A549 (cell line): ENCODE results near the gene C20orf96. TPM values are rescaled to one million over a fixed set of nuclear protein-coding genes. Genes with fewer than 3 reads are reported as not detected.

Experiments used
- ATAC-seq, 2 experiments: fragments of 200-7000 bp in 1 of 2; fragments of >200 bp in 1 of 2; cut with Nextera tagmentation in 1 of 2; cut with Tn5 transposase in 1 of 2; 3 replicates each; pipeline versions ENCODE4 v1.8.0 to v1.9.1; 2018 to 2020; ENCODE audit warnings: mild to moderate bottlenecking in 1 of 2, moderate library complexity in 1 of 2
- CTCF ChIA-PET: fragments of 300-600 bp; sonication (Branson Sonifier 250); formaldehyde crosslinking; extraction: SDS; loops from one replicate; lab custom pipeline; 2021; ENCODE audit warnings: antibody characterized with exemption, inconsistent platforms; lab: Yijun Ruan, JAX
- POLR2A ChIA-PET: fragments of 350-600 bp; formaldehyde crosslinking; extraction: SDS; loops from one replicate; lab custom pipeline; 2021; ENCODE audit warnings: antibody characterized with exemption, inconsistent platforms; lab: Yijun Ruan, JAX
- DNase-seq, 2 experiments: peaks; one replicate each; pipeline versions ENCODE4 v3.0.0 to v3.0.0-alpha.2; 2011 to 2016; ENCODE audit warnings: low read depth in 1 of 2, low spot score in 1 of 2
- FAIRE-seq: peaks from 2 replicates; lab custom pipeline; 2011; peaks lifted over from hg19 to GRCh38; lab: Jason Lieb, UNC
- H3K27ac ChIP-seq, 2 experiments: fragments of >200 bp; sonication (Bioruptor Twin); formaldehyde crosslinking; 3 replicates each; pipeline ENCODE4 v1.5.1; 2016 to 2017
- H3K4me1 ChIP-seq: fragments of >200 bp; sonication (Bioruptor Twin); formaldehyde crosslinking; 3 replicates; pipeline ENCODE4 v1.6.1; 2016
- H3K4me2 ChIP-seq: fragments of >200 bp; sonication (Bioruptor Twin); formaldehyde crosslinking; 3 replicates; pipeline ENCODE4 v1.6.1; 2016
- H3K4me3 ChIP-seq: fragments of >200 bp; sonication (Bioruptor Twin); formaldehyde crosslinking; 3 replicates; pipeline ENCODE4 v1.5.1; 2016
- H3K9me3 ChIP-seq: fragments of >200 bp; sonication (Bioruptor Twin); formaldehyde crosslinking; 3 replicates; pipeline ENCODE4 v1.6.1; 2016
- CBX2 ChIP-seq: fragments of 200-600 bp; sonication (generic); IDR thresholded peaks from 2 replicates; pipeline ENCODE4 v1.6.1; 2016; ENCODE audit warnings: low read depth, mild to moderate bottlenecking, borderline replicate concordance
- CBX8 ChIP-seq: fragments of 200-600 bp; sonication (generic); IDR thresholded peaks from 2 replicates; pipeline ENCODE4 v1.6.1; 2016
- CTCF ChIP-seq: fragments of >200 bp; sonication (Bioruptor Twin); formaldehyde crosslinking; IDR thresholded peaks from 3 replicates; pipeline ENCODE4 v1.5.1; 2016
- E2F6 ChIP-seq: IDR thresholded peaks from 2 replicates; pipeline ENCODE4 v1.6.1; 2012; ENCODE audit warnings: low read depth, borderline replicate concordance
- ESRRA ChIP-seq: fragments of 150-350 bp; IDR thresholded peaks from 2 replicates; pipeline ENCODE4 v1.6.1; 2014; ENCODE audit warnings: mild to moderate bottlenecking, low read length, borderline replicate concordance
- FOSB ChIP-seq: fragments of 250-450 bp; sonication (Bioruptor Pico); IDR thresholded peaks from 2 replicates; pipeline ENCODE4 v1.5.0; 2020; ENCODE audit warnings: mild to moderate bottlenecking, moderate library complexity
- FOXS1 ChIP-seq: fragments of 250-450 bp; sonication (Bioruptor Pico); IDR thresholded peaks from 2 replicates; pipeline ENCODE4 v1.5.0; 2020; ENCODE audit warnings: mild to moderate bottlenecking, moderate library complexity
- HDAC2 ChIP-seq: fragments of 200-600 bp; sonication (generic); IDR thresholded peaks from 2 replicates; pipeline ENCODE4 v1.6.1; 2016
- HES2 ChIP-seq: fragments of >200 bp; sonication (Bioruptor Twin); formaldehyde crosslinking; IDR thresholded peaks from 2 replicates; pipeline ENCODE4 v1.6.1; 2016
- HEYL ChIP-seq: fragments of 250-450 bp; sonication (Bioruptor Pico); IDR thresholded peaks from 2 replicates; pipeline ENCODE4 v1.8.0; 2021; ENCODE audit warnings: mild to moderate bottlenecking, moderate library complexity
- HOXA7 ChIP-seq: fragments of 250-450 bp; sonication (Bioruptor Pico); IDR thresholded peaks from 2 replicates; pipeline ENCODE4 v1.5.0; 2020; ENCODE audit warnings: mild to moderate bottlenecking, moderate library complexity
- HOXB13 ChIP-seq: fragments of 250-450 bp; sonication (Bioruptor Pico); IDR thresholded peaks from 2 replicates; pipeline ENCODE4 v1.5.0; 2020; ENCODE audit warnings: low read depth, mild to moderate bottlenecking, moderate library complexity
- HOXB5 ChIP-seq: fragments of 250-450 bp; sonication (Bioruptor Pico); IDR thresholded peaks from 2 replicates; pipeline ENCODE4 v1.5.0; 2020; ENCODE audit warnings: mild to moderate bottlenecking, moderate library complexity
- JUN ChIP-seq, 2 experiments: fragments of >200 bp; sonication (Bioruptor Twin); formaldehyde crosslinking; IDR thresholded peaks; 2 replicates in 1 of 2; 3 replicates in 1 of 2; pipeline ENCODE4 v1.6.1; 2016 to 2017
- MYC ChIP-seq: IDR thresholded peaks from 2 replicates; pipeline ENCODE4 v1.6.1; 2012; ENCODE audit warnings: mild to moderate bottlenecking, inconsistent platforms, low read length, improper control_type of control experiment, borderline replicate concordance
- PHF8 ChIP-seq: fragments of 200-600 bp; sonication (generic); IDR thresholded peaks from 2 replicates; pipeline ENCODE4 v1.6.1; 2016; ENCODE audit warnings: low read depth, mild to moderate bottlenecking, antibody characterized with exemption, moderate library complexity, borderline replicate concordance
- POLR2A ChIP-seq: IDR thresholded peaks from 2 replicates; pipeline ENCODE4 v1.6.1; 2012; ENCODE audit warnings: mild to moderate bottlenecking, low read length
- POLR2AphosphoS2 ChIP-seq: conservative IDR thresholded peaks from 2 replicates; pipeline ENCODE4 v1.6.1; 2012; ENCODE audit warnings: low read length, improper control_type of control experiment, inconsistent platforms
- RAD21 ChIP-seq, 2 experiments: fragments of >200 bp in 1 of 2; sonication (Bioruptor Twin) in 1 of 2; formaldehyde crosslinking in 1 of 2; IDR thresholded peaks in 1 of 2; conservative IDR thresholded peaks in 1 of 2; 2 replicates in 1 of 2; 3 replicates in 1 of 2; pipeline ENCODE4 v1.6.1; 2012 to 2018; ENCODE audit warnings: inconsistent platforms in 1 of 2
- RCOR1 ChIP-seq: fragments of 150-350 bp; IDR thresholded peaks from 2 replicates; pipeline ENCODE4 v1.6.1; 2014; ENCODE audit warnings: antibody characterized with exemption, low read length, low read depth
- SREBF2 ChIP-seq: fragments of 450-650 bp; IDR thresholded peaks from 2 replicates; pipeline ENCODE4 v1.6.1; 2014; ENCODE audit warnings: mild to moderate bottlenecking, moderate library complexity
- TFCP2L1 ChIP-seq: fragments of 250-450 bp; sonication (Bioruptor Pico); IDR thresholded peaks from 2 replicates; pipeline ENCODE4 v1.5.0; 2021; ENCODE audit warnings: mild to moderate bottlenecking
- USF2 ChIP-seq: fragments of 450-650 bp; IDR thresholded peaks from 2 replicates; pipeline ENCODE4 v1.6.1; 2014; ENCODE audit warnings: antibody characterized with exemption
- ZC3H11A ChIP-seq: fragments of 450-650 bp; IDR thresholded peaks from 2 replicates; pipeline ENCODE4 v1.6.1; 2014; ENCODE audit warnings: antibody characterized with exemption, mild to moderate bottlenecking
- WGBS: methylation state at CpG from one replicate; pipeline ENCODE4 v1.1.6; 2017; ENCODE audit errors: missing lambda C conversion rate; 5-methylcytosine and 5-hydroxymethylcytosine counted together
- polyA plus RNA-seq, 4 experiments: library from polyadenylated mRNA; depleted of rRNA in 3 of 4; stranded (reverse); fragments of >200 nt; fragmentation: RNase III in 1 of 4; extraction: RNeasy Plus Mini Kit Qiagen cat#74134 plus additional on column Dnase treatment in 1 of 4; gene quantifications; 2 replicates in 3 of 4; 3 replicates in 1 of 4; pipeline ENCODE4 v1.2.3, GENCODE V29; 2011 to 2017
- TF ChIP-seq, protein P1 (sequence below): fragments of 250-450 bp; sonication (Bioruptor Pico); IDR thresholded peaks from 2 replicates; pipeline ENCODE4 v1.5.0; 2021; ENCODE audit warnings: mild to moderate bottlenecking, moderate library complexity, borderline replicate concordance
- TF ChIP-seq, protein P2 (sequence below): IDR thresholded peaks from 2 replicates; pipeline ENCODE4 v1.6.1; 2012

The C20orf96 gene
- polyA plus RNA-seq, 2 of the 4 experiments (the other 2 are of a cell fraction), result 20.9 to 23.9 TPM

DNA sequence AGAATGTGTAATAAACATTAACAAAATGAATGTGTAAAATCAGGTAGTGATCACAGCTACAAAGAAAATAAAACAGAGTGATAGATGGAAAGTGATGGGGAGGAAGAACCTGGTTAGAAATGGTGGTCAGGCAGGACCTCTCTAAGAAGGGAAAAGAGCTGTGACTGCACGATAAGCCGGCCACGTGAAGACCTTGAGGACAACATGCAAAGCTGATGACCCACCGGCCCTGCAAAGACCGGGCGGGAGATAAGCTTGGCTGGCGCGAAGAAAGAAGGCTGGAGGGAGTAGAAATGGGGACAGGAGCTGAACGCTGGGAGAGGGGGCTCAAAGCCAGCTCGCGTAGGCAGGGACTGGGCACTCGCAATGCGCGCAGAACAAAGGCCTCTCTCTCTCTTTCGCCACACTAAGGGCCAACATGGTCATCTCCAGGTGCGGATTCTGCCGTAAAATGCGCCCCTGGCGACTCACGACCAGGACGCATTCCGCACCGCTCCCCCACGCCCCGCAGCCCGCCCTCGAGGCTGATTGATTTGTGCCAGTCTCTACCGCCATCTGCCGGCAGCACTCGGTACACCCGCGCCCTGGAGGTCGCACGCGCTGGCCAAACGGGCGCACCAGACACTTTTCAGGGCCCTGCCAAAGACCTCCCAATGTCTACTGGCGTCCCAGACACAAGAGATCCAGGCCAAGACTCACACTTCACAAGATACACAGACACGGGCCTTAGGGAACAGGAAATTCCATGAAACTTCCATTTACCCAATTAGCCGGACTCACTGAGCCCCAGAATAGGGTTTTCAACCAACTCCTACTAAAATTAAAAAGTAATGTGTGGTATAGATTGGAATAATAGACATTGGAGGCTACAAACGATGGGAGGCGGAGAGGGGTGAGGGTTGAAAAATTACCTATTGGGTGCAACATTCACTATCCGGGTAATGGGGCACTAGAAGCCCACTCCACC is 23.7 kb downstream of the C20orf96 start (continued):
- peak; percentile 96 for TF ChIP-seq CTCF
- no peak for TF ChIP-seq CBX2
- TF ChIP-seq, protein P1, sequence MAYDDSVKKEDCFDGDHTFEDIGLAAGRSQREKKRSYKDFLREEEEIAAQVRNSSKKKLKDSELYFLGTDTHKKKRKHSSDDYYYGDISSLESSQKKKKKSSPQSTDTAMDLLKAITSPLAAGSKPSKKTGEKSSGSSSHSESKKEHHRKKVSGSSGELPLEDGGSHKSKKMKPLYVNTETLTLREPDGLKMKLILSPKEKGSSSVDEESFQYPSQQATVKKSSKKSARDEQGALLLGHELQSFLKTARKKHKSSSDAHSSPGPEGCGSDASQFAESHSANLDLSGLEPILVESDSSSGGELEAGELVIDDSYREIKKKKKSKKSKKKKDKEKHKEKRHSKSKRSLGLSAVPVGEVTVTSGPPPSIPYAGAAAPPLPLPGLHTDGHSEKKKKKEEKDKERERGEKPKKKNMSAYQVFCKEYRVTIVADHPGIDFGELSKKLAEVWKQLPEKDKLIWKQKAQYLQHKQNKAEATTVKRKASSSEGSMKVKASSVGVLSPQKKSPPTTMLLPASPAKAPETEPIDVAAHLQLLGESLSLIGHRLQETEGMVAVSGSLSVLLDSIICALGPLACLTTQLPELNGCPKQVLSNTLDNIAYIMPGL (CRISPR knock-in tag), result no peak
- no peak for TF ChIP-seq FOSB (CRISPR knock-in tag)
- TF ChIP-seq HOXA7 (CRISPR knock-in tag), result no peak
- TF ChIP-seq HOXB13 (CRISPR knock-in tag), result peak; percentile 46; the same call in 1 of the 2 replicates
- no peak for TF ChIP-seq HDAC2
- TF ChIP-seq HES2, result no peak
- peak; percentile 94 for TF ChIP-seq RAD21 (conservative IDR thresholded peaks at IDR 0.05 in 1 of 2, IDR thresholded peaks at IDR 0.05 in 1 of 2)
- TF ChIP-seq USF2, result no peak
- TF ChIP-seq E2F6, result peak; percentile 81; the same call in 1 of the 2 replicates
- TF ChIP-seq HOXB5 (CRISPR knock-in tag), result peak; percentile 63; the same call in 1 of the 2 replicates
- no peak for TF ChIP-seq SREBF2
- TF ChIP-seq, all 56 proteins: peak for 13

DNA sequence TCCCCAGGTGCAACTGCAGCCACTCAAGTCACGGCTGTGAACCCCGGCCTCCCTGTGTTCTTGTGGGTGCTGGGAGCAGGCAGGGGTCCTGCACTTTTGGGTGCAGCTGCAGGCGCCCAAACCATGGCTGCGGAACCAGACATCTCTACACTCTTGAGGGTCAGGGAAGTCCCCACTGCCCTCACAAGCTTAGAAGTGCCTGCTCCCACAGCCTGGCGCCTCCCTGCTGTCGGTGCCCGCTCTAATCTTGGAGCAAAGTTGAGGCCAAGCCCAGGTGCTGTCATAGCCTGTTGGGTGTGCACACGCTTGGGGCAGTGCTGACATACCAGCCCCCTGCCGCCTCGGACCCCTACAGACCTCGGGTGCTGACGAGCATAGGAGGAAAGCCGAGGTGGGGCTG is 26.8 kb downstream of the C20orf96 start:
- CTCF ChIA-PET, result interaction anchor here (0.8 to 13.5 kb wide), 6 partner anchors 29 to 68 kb away, joined by 3 to 86 read pairs (median 3); no protein-coding TSS in a partner anchor
- no peak for TF ChIP-seq JUN (IDR thresholded peaks at IDR 0.05)
- no peak for TF ChIP-seq ZC3H11A
- TF ChIP-seq CBX2, result no peak
- TF ChIP-seq RCOR1, result no peak
- TF ChIP-seq HOXB13 (CRISPR knock-in tag), result no peak
- no peak for TF ChIP-seq SREBF2
- TF ChIP-seq, all 56 proteins: peak for 0
- ATAC-seq, result no peak

GRCh38 chr20:259981-260380 is 30.6 kb downstream of the C20orf96 start:
- 26% methylated on average over 2 of the region's 2 CpGs for WGBS
- Histone ChIP-seq H3K9me3 (no peaks in the 10 kb centered on the region), H3K4me2 (no peak overlapping the region), H3K27ac (no peak overlapping the region), H3K4me1 (no peaks in the 10 kb centered on the region), H3K4me3 (no peak overlapping the region)
- CTCF ChIA-PET, result interaction anchor here (1.3 to 3.8 kb wide), 3 partner anchors 8 to 71 kb away, joined by 6 to 21 read pairs (median 8); no protein-coding TSS in a partner anchor
- POLR2A ChIA-PET, result no interaction called here
- DNase-seq, result no peak
- TF ChIP-seq POLR2AphosphoS2, result no peak
- no peak for TF ChIP-seq MYC
- TF ChIP-seq, protein P2, sequence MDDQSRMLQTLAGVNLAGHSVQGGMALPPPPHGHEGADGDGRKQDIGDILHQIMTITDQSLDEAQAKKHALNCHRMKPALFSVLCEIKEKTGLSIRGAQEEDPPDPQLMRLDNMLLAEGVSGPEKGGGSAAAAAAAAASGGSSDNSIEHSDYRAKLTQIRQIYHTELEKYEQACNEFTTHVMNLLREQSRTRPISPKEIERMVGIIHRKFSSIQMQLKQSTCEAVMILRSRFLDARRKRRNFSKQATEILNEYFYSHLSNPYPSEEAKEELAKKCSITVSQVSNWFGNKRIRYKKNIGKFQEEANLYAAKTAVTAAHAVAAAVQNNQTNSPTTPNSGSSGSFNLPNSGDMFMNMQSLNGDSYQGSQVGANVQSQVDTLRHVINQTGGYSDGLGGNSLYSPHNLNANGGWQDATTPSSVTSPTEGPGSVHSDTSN, result no peak
- no peak for TF ChIP-seq POLR2A
- no peak for TF ChIP-seq CBX8
- TF ChIP-seq HOXA7 (CRISPR knock-in tag), result no peak
- TF ChIP-seq ESRRA, result no peak
- no peak for TF ChIP-seq TFCP2L1 (CRISPR knock-in tag)
- no peak for TF ChIP-seq PHF8
- no peak for TF ChIP-seq FOXS1 (CRISPR knock-in tag)
- no peak for TF ChIP-seq HEYL
- peak; percentile 49 for FAIRE-seq
- no peak for ATAC-seq

More for the DNA sequence above, 26.8 kb downstream of the C20orf96 start:
- no peak for DNase-seq
- Histone ChIP-seq H3K4me1 (no peaks in the 10 kb centered on the region), H3K27ac (no peak overlapping the region), H3K4me2 (no peak overlapping the region), H3K4me3 (no peak overlapping the region), H3K9me3 (no peaks in the 10 kb centered on the region)
- FAIRE-seq, result no peak
- POLR2A ChIA-PET, result no interaction called here
- WGBS, result 56% methylated on average over 11 of the region's 13 CpGs
